ENCODE measurements around the gene EXOC6. TPM values are rescaled to one million over a fixed set of nuclear protein-coding genes. Genes with fewer than 3 reads are reported as not detected.

The EXOC6 gene
- total RNA-seq, 4 donors from 2014 or later = 14.4 to 22.4 (median 16.8) TPM

GRCh38 chr10:93072713-93073538 lies 224.6 kb downstream of the EXOC6 start:
- H3K27ac ChIP-seq = no peak overlapping the region
- ATAC-seq = no peak
- TF ChIP-seq POLR2A (IDR thresholded peaks at IDR 0.05) (no peak), CTCF (IDR thresholded peaks at IDR 0.05) (no peak), EP300 (IDR thresholded peaks at IDR 0.05) (no peak), POLR2AphosphoS5 (IDR thresholded peaks at IDR 0.05) (no peak)
- peaks cover 2 to 58% (median 27%) of the 10 kb centered on the region in 3 donors for H3K4me1 ChIP-seq
- 0% methylated on average over 3 of the region's 34 CpGs; no CpG with 5 or more reads in 1 of the 2 donors for WGBS, 2 donors (ENCODE audit: low coverage in 1 of 2)
- H3K9me3 ChIP-seq = no peaks in the 10 kb centered on the region
- H3K27me3 ChIP-seq = peaks cover 93% of the 10 kb centered on the region
- no peaks in the 10 kb centered on the region for H3K36me3 ChIP-seq
- H3K4me3 ChIP-seq = peak overlapping the region in 1 of 2 donors; percentile 45

- Histone ChIP-seq H3K9me3 (no peaks in the 10 kb centered on the region), H3K4me1 (peaks cover 2 to 51% (median 27%) of the 10 kb centered on the region in 3 donors), H3K4me3 (peak within 1 kb of the TSS in 1 of 2 donors; percentile 45), H3K36me3 (no peaks in the 10 kb centered on the region), H3K27me3 (peaks cover 92% of the 10 kb centered on the region), H3K27ac (no peak within 1 kb of the TSS)
- no CpG with 5 or more reads among the region's 52 CpGs for WGBS, 2 donors (ENCODE audit: low coverage in 1 of 2)
- ATAC-seq = no peak
- no peak for TF ChIP-seq POLR2A (IDR thresholded peaks at IDR 0.05)
- no peak for TF ChIP-seq EP300 (IDR thresholded peaks at IDR 0.05)
- TF ChIP-seq CTCF (IDR thresholded peaks at IDR 0.05) = no peak
- no peak for TF ChIP-seq POLR2AphosphoS5 (IDR thresholded peaks at IDR 0.05)
Measured at GRCh38 chr10:93073539-93074146, 225.3 kb downstream of the EXOC6 start, which contains the start of gene CYP26A1. Gene CYP26A1 (plus strand): TSS chr10:93073893. CDS start chr10:93073935, 42 bp downstream.

GRCh38 chr10:93074147-93074596 lies 225.9 kb downstream of the EXOC6 start:
- no peak for TF ChIP-seq POLR2AphosphoS5 (IDR thresholded peaks at IDR 0.05)
- TF ChIP-seq POLR2A (IDR thresholded peaks at IDR 0.05) = no peak
- TF ChIP-seq CTCF (IDR thresholded peaks at IDR 0.05) = no peak
- TF ChIP-seq EP300 (IDR thresholded peaks at IDR 0.05) = no peak
- ATAC-seq = peak; percentile 6
- Histone ChIP-seq H3K27ac (no peak overlapping the region), H3K4me3 (peak overlapping the region in 1 of 2 donors; percentile 45), H3K36me3 (no peaks in the 10 kb centered on the region), H3K27me3 (peaks cover 92% of the 10 kb centered on the region), H3K4me1 (peaks cover 2 to 46% (median 27%) of the 10 kb centered on the region in 3 donors), H3K9me3 (no peaks in the 10 kb centered on the region)
- no CpG with 5 or more reads among the region's 40 CpGs for WGBS, 2 donors (ENCODE audit: low coverage in 1 of 2)

- Histone ChIP-seq H3K27ac (no peak overlapping the region), H3K9me3 (no peaks in the 10 kb centered on the region), H3K4me3 (peak overlapping the region in 1 of 2 donors; percentile 45), H3K4me1 (peaks cover 2 to 48% (median 27%) of the 10 kb centered on the region in 3 donors), H3K36me3 (no peaks in the 10 kb centered on the region), H3K27me3 (peaks cover 92% of the 10 kb centered on the region)
- TF ChIP-seq POLR2A (IDR thresholded peaks at IDR 0.05) (no peak), POLR2AphosphoS5 (IDR thresholded peaks at IDR 0.05) (no peak), EP300 (IDR thresholded peaks at IDR 0.05) (no peak)
- WGBS, 2 donors (ENCODE audit: low coverage in 1 of 2) = no CpG with 5 or more reads among the region's 67 CpGs
- no peak for ATAC-seq
Measured at GRCh38 chr10:93074597-93075368, 226.5 kb downstream of the EXOC6 start.
